ENCODE data around the gene MAP3K21. TPM values are rescaled to one million over a fixed set of nuclear protein-coding genes. Genes with fewer than 3 reads are reported as not detected.

MAP3K21 gene
- polyA plus RNA-seq, 1 donor from 2014 or later, result 3.7 TPM

- H3K27ac ChIP-seq (ENCODE audit: low read length), result no peak overlapping the region
- H3K4me3 ChIP-seq (ENCODE audit: low read length), result no peak overlapping the region
- no peaks in the 10 kb centered on the region for H3K36me3 ChIP-seq (ENCODE audit: insufficient read depth, low read length)
- H3K27me3 ChIP-seq (ENCODE audit: insufficient read depth, low read depth, low read length), result no peaks in the 10 kb centered on the region
- no peaks in the 10 kb centered on the region for H3K79me2 ChIP-seq (replicated peaks; ENCODE audit: insufficient read depth, low read length)
- no peak overlapping the region for H3K9ac ChIP-seq (ENCODE audit: low read length)
- H3F3A ChIP-seq (ENCODE audit: insufficient read depth, low read length, poor library complexity, severe bottlenecking), result no peaks in the 10 kb centered on the region
- H4K20me1 ChIP-seq (ENCODE audit: insufficient read depth), result no peaks in the 10 kb centered on the region
- no peak overlapping the region for H2AFZ ChIP-seq (ENCODE audit: low read depth, low read length)
- no peaks in the 10 kb centered on the region for H3K9me3 ChIP-seq (ENCODE audit: low read length)
- H3K9me2 ChIP-seq (ENCODE audit: insufficient read depth, low read length), result no peaks in the 10 kb centered on the region
- no peak overlapping the region for H3K4me2 ChIP-seq (ENCODE audit: low read length)
- TF ChIP-seq CTCF (IDR thresholded peaks at IDR 0.05; ENCODE audit: poor library complexity, severe bottlenecking) (no peak), EZH2 (IDR thresholded peaks at IDR 0.05; ENCODE audit: borderline replicate concordance, insufficient read depth, low read length, poor library complexity, severe bottlenecking) (no peak), RAD21 (conservative IDR thresholded peaks at IDR 0.05) (no peak), TAF1 (IDR thresholded peaks at IDR 0.05; ENCODE audit: low read depth) (no peak), REST (IDR thresholded peaks at IDR 0.05; ENCODE audit: borderline replicate concordance) (no peak), MXI1 (conservative IDR thresholded peaks at IDR 0.05; ENCODE audit: poor library complexity, severe bottlenecking) (no peak), SMC3 (conservative IDR thresholded peaks at IDR 0.05; ENCODE audit: poor library complexity) (no peak), EP300 (conservative IDR thresholded peaks at IDR 0.05; ENCODE audit: poor library complexity, severe bottlenecking) (no peak), POLR2AphosphoS5 (IDR thresholded peaks at IDR 0.05) (no peak)
Observed at GRCh38 chr1:233347338-233347737, 19.8 kb downstream of the MAP3K21 start.

GRCh38 chr1:233349137-233349536, 21.6 kb downstream of the MAP3K21 start:
- H3K36me3 ChIP-seq (ENCODE audit: insufficient read depth, low read length), result no peaks in the 10 kb centered on the region
- H3K27ac ChIP-seq (ENCODE audit: low read length), result no peak overlapping the region
- TF ChIP-seq EP300 (conservative IDR thresholded peaks at IDR 0.05; ENCODE audit: poor library complexity, severe bottlenecking), result no peak
- TF ChIP-seq EZH2 (IDR thresholded peaks at IDR 0.05; ENCODE audit: borderline replicate concordance, insufficient read depth, low read length, poor library complexity, severe bottlenecking), result no peak
- no peak for TF ChIP-seq POLR2AphosphoS5 (IDR thresholded peaks at IDR 0.05)
- TF ChIP-seq REST (IDR thresholded peaks at IDR 0.05; ENCODE audit: borderline replicate concordance), result no peak
- no peak for TF ChIP-seq TAF1 (IDR thresholded peaks at IDR 0.05; ENCODE audit: low read depth)
- TF ChIP-seq SMC3 (conservative IDR thresholded peaks at IDR 0.05; ENCODE audit: poor library complexity), result no peak
- no peak for TF ChIP-seq RAD21 (conservative IDR thresholded peaks at IDR 0.05)
- TF ChIP-seq MXI1 (conservative IDR thresholded peaks at IDR 0.05; ENCODE audit: poor library complexity, severe bottlenecking), result no peak
- no peak for TF ChIP-seq CTCF (IDR thresholded peaks at IDR 0.05; ENCODE audit: poor library complexity, severe bottlenecking)
- H3K9me3 ChIP-seq (ENCODE audit: low read length), result no peaks in the 10 kb centered on the region
- H3K4me2 ChIP-seq (ENCODE audit: low read length), result no peak overlapping the region
- H3K27me3 ChIP-seq (ENCODE audit: insufficient read depth, low read depth, low read length), result no peaks in the 10 kb centered on the region
- no peaks in the 10 kb centered on the region for H3F3A ChIP-seq (ENCODE audit: insufficient read depth, low read length, poor library complexity, severe bottlenecking)
- H3K4me3 ChIP-seq (ENCODE audit: low read length), result no peak overlapping the region
- no peaks in the 10 kb centered on the region for H3K9me2 ChIP-seq (ENCODE audit: insufficient read depth, low read length)
- no peaks in the 10 kb centered on the region for H3K79me2 ChIP-seq (replicated peaks; ENCODE audit: insufficient read depth, low read length)
- no peak overlapping the region for H3K9ac ChIP-seq (ENCODE audit: low read length)
- H4K20me1 ChIP-seq (ENCODE audit: insufficient read depth), result no peaks in the 10 kb centered on the region
- H2AFZ ChIP-seq (ENCODE audit: low read depth, low read length), result no peak overlapping the region

Data from neural cell (in vitro differentiated cells).